GM12865 (cell line): Measurements from ENCODE around the gene BCAS2.
"Not testable (repeated sequence)": the region's sequence is repeated elsewhere in the genome, so short reads cannot be mapped to it uniquely, and the experiment has no call there.

Experiments used
- DNase-seq: peaks from one replicate; pipeline ENCODE4 v3.0.0; 2010; ENCODE audit warnings: low read depth
- H3K4me3 ChIP-seq: 2 replicates; pipeline ENCODE4 v1.5.1; 2011; ENCODE audit warnings: mild to moderate bottlenecking, low read depth, low read length, control low read depth
- TF ChIP-seq, protein P1 (sequence below): IDR thresholded peaks from 2 replicates; pipeline ENCODE4 v1.5.1; 2011; ENCODE audit warnings: low read length, control low read depth, low read depth, inconsistent platforms; ENCODE audit not compliant: insufficient read depth; ENCODE audit errors: missing control alignments

The BCAS2 gene

DNA sequence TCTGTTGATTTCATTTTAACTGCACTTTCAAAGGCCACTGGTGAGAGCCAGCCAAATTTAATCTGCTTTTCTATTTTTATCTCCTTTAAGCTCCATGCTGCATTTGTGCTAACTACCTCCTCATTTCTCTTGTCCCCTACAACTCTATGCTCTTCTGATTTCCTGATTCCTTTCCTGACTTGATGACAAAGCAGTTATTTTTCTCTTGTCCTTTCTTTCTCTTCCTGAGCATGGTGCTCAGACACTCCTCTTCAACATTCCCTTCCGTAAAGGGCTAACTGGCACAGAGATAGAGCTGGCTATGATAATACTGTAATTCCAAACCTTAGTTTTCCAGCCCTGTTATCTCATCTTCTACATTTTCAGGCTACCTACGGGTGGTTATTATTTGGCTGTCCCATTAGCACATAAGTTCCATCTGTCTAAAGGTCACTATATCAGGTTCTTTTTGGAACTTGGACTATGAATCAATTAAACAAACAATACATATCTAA, 6.8 kb upstream of the BCAS2 start:
- TF ChIP-seq, protein P1, sequence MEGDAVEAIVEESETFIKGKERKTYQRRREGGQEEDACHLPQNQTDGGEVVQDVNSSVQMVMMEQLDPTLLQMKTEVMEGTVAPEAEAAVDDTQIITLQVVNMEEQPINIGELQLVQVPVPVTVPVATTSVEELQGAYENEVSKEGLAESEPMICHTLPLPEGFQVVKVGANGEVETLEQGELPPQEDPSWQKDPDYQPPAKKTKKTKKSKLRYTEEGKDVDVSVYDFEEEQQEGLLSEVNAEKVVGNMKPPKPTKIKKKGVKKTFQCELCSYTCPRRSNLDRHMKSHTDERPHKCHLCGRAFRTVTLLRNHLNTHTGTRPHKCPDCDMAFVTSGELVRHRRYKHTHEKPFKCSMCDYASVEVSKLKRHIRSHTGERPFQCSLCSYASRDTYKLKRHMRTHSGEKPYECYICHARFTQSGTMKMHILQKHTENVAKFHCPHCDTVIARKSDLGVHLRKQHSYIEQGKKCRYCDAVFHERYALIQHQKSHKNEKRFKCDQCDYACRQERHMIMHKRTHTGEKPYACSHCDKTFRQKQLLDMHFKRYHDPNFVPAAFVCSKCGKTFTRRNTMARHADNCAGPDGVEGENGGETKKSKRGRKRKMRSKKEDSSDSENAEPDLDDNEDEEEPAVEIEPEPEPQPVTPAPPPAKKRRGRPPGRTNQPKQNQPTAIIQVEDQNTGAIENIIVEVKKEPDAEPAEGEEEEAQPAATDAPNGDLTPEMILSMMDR, result no peak
- no peak for DNase-seq
- no peak overlapping the region for H3K4me3 ChIP-seq

DNA sequence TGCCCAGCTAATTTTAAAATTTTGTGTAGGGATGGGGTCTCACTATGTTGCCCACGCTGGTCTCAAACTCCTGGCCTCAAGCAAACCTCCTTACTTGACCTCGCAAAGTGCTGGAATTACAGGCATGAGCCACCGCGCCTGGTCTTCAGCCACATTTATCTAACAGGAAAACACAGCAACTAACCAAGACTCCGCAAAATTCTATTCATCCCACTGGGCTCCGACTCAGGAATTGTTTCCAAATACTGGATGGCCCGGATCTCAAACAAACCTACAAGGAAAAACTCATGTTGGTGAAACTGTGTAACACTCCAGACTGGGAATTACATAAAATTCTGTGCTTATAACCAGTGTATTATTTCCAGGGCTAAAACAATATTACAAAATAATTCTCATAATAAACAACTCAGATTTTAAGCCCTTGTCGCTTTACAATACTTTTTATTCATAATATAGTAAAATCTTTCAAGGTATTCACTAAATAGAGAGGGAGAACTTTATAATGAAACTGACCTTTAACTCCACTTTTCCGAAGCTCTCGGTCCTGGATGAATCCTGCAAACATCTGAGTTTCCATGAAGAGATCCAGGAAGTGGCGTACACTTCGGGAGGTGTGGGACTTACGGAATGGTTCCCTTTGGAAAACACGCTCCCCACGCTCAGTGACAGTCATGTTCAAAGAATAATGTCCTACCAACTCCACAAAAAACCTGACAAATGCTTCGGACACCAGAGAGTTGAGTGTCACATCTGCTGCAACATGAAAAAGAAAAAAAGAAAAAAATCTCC, 6.0 kb upstream of the BCAS2 start:
- no peak overlapping the region for H3K4me3 ChIP-seq
- no peak for DNase-seq
- TF ChIP-seq, protein P1, result no peak

DNA sequence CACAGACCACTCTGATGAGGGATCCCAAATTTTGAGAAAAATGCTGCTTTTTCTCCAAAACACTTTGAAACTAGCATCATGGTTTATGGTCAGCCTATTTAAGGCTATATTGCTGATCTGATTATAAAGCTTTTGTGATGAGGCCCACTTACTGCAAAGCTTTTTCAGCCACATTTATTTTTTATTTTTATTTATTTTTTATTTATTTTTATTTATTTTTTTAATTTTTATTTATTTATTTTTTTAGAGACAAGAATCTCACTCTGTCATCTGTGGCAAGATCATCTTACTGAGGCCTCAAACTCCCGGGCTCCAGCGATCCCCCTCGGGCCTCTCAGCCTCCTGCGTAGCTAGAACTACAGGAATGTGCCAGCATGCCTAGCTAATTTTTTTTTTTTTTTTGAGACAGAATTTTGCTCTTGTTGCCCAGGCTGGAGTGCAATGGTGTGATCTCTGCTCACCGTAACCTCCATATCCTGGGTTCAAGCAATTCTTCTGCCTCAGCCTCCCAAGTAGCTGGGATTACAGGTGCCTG, 5.2 kb upstream of the BCAS2 start:
- no peak overlapping the region for H3K4me3 ChIP-seq
- no peak for DNase-seq
- TF ChIP-seq, protein P1, result no peak

DNA sequence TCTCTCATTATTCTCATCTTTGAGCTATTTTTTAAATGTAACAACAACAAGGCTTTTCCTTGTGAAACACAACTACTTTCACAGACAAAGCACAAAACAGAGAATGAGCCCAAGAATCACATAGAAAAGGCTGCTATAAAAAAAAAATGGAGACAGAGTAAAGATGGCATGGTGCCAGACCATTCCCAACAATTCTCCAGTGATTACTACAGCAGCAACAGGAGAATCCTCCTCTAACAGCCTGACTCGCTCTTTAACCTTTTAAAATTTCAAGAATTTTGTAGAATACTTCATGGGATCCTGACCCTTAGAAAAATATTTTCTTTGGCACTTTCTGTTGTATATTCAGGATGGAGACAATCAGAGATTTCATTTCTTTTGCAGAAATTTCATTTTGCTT, 3.8 kb upstream of the BCAS2 start:
- no peak overlapping the region for H3K4me3 ChIP-seq
- no peak for DNase-seq
- TF ChIP-seq, protein P1, result no peak

DNA sequence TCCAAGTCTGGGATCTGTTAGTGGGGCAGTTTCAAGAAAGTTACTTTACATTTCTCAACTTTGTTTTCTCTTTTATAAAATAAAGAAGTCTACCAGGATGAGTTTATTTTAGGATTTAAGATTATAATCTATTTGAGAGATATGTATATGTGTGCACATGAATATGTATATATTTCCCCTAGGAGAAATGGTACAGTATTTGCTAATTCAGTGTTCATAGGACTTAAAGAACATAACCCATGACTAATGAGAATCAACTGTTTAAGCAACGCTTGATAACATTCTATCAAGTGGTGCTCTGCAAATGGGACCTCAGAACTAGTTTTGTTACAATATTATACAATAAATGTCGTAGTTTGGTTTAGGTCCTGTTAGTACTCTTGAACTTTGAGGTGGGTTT, 7.0 kb downstream of the BCAS2 start:
- no peak for DNase-seq
- no peak overlapping the region for H3K4me3 ChIP-seq
- TF ChIP-seq, protein P1, result no peak

DNA sequence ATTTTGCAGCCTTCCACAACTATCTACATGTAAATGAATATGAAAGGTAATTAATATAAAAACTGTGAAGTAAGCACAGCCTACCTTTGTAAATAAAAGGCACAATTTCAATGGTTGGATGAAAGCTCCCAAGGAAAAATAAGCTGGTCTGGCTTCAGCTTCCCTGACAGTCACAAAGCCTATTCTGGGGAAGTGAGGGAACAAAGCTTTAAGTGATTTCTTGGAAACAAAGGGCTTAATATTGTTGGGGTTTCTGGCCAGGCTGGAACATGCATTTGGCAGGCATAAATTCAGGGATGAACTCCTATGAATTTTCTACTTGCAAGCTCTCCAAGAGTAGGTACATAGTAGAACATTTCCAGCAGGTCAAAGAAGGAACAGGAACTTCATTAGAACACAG, 17.3 kb downstream of the BCAS2 start:
- no peak for DNase-seq
- H3K4me3 ChIP-seq, result no peak overlapping the region
- TF ChIP-seq, protein P1, result no peak

DNA sequence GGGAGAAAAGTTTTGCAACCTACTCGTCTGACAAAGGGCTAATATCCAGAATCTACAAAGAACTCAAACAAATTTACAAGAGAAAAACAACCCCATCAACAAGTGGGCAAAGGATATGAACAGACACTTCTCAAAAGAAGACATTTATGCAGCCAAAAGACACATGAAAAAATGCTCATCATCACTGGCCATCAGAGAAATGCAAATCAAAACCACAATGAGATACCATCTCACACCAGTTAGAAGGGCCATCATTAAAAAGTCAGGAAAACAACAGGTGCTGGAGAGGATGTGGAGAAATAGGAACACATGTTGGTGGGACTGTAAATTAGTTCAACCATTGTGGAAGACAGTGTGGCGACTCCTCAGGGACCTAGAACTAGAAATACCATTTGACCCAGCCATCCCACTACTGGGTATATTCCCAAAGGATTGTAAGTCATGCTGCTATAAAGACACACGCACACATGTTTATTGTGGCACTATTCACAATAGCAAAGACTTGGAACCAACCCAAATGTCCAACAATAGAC, 18.4 kb downstream of the BCAS2 start:
- not testable (repeated sequence) for H3K4me3 ChIP-seq, DNase-seq
